ENCODE measurements around the gene IL1RAPL1. TPM values are rescaled to one million over a fixed set of nuclear protein-coding genes. Genes with fewer than 3 reads are reported as not detected.

Gene IL1RAPL1
- total and polyA plus RNA-seq, 8 donors, result 0.06 to 3.3 (median 0.31) TPM; not detected in 3

GRCh38 chrX:28843817-28844216 lies 256.6 kb downstream of the IL1RAPL1 start:
- no peak for DNase-seq
- Histone ChIP-seq H3K36me3 (no peaks in the 10 kb centered on the region), H3K27me3 (no peaks in the 10 kb centered on the region), H3K4me1 (no peaks in the 10 kb centered on the region), H3K27ac (no peak overlapping the region), H3K9me3 (no peaks in the 10 kb centered on the region), H3K4me3 (no peak overlapping the region)
- 57 to 83% (median 74%) methylated on average over 3 of the region's 3 CpGs for WGBS, 5 donors
- TF ChIP-seq CTCF (IDR thresholded peaks at IDR 0.05) (no peak), POLR2AphosphoS5 (IDR thresholded peaks at IDR 0.05) (no peak), POLR2A (IDR thresholded peaks at IDR 0.05) (no peak), EP300 (IDR thresholded peaks at IDR 0.05) (no peak)
- intact Hi-C loops (cut with DNase I; ENCODE audit: low total_unique reads), result no loop called here

- intact Hi-C loops (cut with DNase I; ENCODE audit: low total_unique reads), result no loop called here
- no peaks in the 10 kb centered on the region for H3K4me1 ChIP-seq
- TF ChIP-seq EP300 (IDR thresholded peaks at IDR 0.05), result no peak
- TF ChIP-seq POLR2A (IDR thresholded peaks at IDR 0.05), result no peak
- no peak for TF ChIP-seq POLR2AphosphoS5 (IDR thresholded peaks at IDR 0.05)
- no peak for TF ChIP-seq CTCF (IDR thresholded peaks at IDR 0.05)
- 31 to 66% (median 49%) methylated on average over 3 of the region's 3 CpGs for WGBS, 5 donors
- no peak overlapping the region for H3K4me3 ChIP-seq
- H3K36me3 ChIP-seq, result no peaks in the 10 kb centered on the region
- no peaks in the 10 kb centered on the region for H3K27me3 ChIP-seq
- DNase-seq, result no peak
- no peaks in the 10 kb centered on the region for H3K9me3 ChIP-seq
- H3K27ac ChIP-seq, result no peak overlapping the region
Measured at GRCh38 chrX:28847423-28847822, 260.2 kb downstream of the IL1RAPL1 start.

GRCh38 chrX:28848707-28849106 lies 261.5 kb downstream of the IL1RAPL1 start:
- H3K27me3 ChIP-seq, result no peaks in the 10 kb centered on the region
- no peak overlapping the region for H3K27ac ChIP-seq
- intact Hi-C loops (cut with DNase I; ENCODE audit: low total_unique reads), result no loop called here
- TF ChIP-seq POLR2AphosphoS5 (IDR thresholded peaks at IDR 0.05) (no peak), CTCF (IDR thresholded peaks at IDR 0.05) (no peak), EP300 (IDR thresholded peaks at IDR 0.05) (no peak), POLR2A (IDR thresholded peaks at IDR 0.05) (no peak)
- 50 to 76% (median 67%) methylated on average over 3 of the region's 3 CpGs for WGBS, 5 donors
- H3K36me3 ChIP-seq, result no peaks in the 10 kb centered on the region
- no peak overlapping the region for H3K4me3 ChIP-seq
- no peak for DNase-seq
- H3K4me1 ChIP-seq, result no peaks in the 10 kb centered on the region
- H3K9me3 ChIP-seq, result no peaks in the 10 kb centered on the region

GRCh38 chrX:28850955-28851354 lies 263.7 kb downstream of the IL1RAPL1 start:
- Histone ChIP-seq H3K9me3 (no peaks in the 10 kb centered on the region), H3K36me3 (no peaks in the 10 kb centered on the region), H3K4me3 (no peak overlapping the region), H3K4me1 (no peaks in the 10 kb centered on the region), H3K27me3 (no peaks in the 10 kb centered on the region), H3K27ac (no peak overlapping the region)
- intact Hi-C loops (cut with DNase I; ENCODE audit: low total_unique reads), result no loop called here
- DNase-seq, result no peak
- 52 to 90% (median 73%) methylated on average over 2 of the region's 2 CpGs for WGBS, 5 donors
- no peak for TF ChIP-seq EP300 (IDR thresholded peaks at IDR 0.05)
- no peak for TF ChIP-seq POLR2A (IDR thresholded peaks at IDR 0.05)

- no peak overlapping the region for H3K4me3 ChIP-seq
- H3K27me3 ChIP-seq, result no peaks in the 10 kb centered on the region
- intact Hi-C loops (cut with DNase I; ENCODE audit: low total_unique reads), result no loop called here
- no peaks in the 10 kb centered on the region for H3K4me1 ChIP-seq
- DNase-seq, result peak in 1 of 2 donors; percentile 22
- TF ChIP-seq POLR2AphosphoS5 (IDR thresholded peaks at IDR 0.05), result no peak
- TF ChIP-seq POLR2A (IDR thresholded peaks at IDR 0.05), result no peak
- H3K27ac ChIP-seq, result no peak overlapping the region
- WGBS, 5 donors, result 65 to 92% (median 75%) methylated on average over 1 of the region's 1 CpG
- H3K36me3 ChIP-seq, result no peaks in the 10 kb centered on the region
- H3K9me3 ChIP-seq, result no peaks in the 10 kb centered on the region
Measured at GRCh38 chrX:28851871-28852270, 264.6 kb downstream of the IL1RAPL1 start.
